Peyer's patch (tissue), 4 donors: ENCODE measurements around the gene DPH2. TPM values are rescaled to one million over a fixed set of nuclear protein-coding genes. Genes with fewer than 3 reads are reported as not detected.

Experiments
- DNase-seq, 3 donors: peaks; one replicate each; pipeline ENCODE4 v3.0.0-alpha.2; 2017 to 2019
- H3K27ac ChIP-seq, 4 donors: fragments of 200-600 bp; sonication (generic); one replicate each; pipeline ENCODE4 v1.5.1; 2016 to 2019
- H3K27me3 ChIP-seq, 2 donors: fragments of 200-600 bp; sonication (generic); one replicate each; pipeline ENCODE4 v1.5.1; 2019
- H3K36me3 ChIP-seq, 3 donors: fragments of 200-600 bp; sonication (generic); one replicate each; pipeline ENCODE4 v1.5.1; 2016 to 2019
- H3K4me1 ChIP-seq, 4 donors: fragments of 200-600 bp; sonication (generic); one replicate each; pipeline ENCODE4 v1.5.1; 2016 to 2019
- H3K4me3 ChIP-seq, 4 donors: fragments of 200-600 bp; sonication (generic); 1 replicate in 3 of 4; 2 replicates in 1 of 4; pipeline ENCODE4 v1.5.1; 2016 to 2019; ENCODE audit warnings: mild to moderate bottlenecking in 1 of 4
- H3K9me3 ChIP-seq, 4 donors: fragments of 200-600 bp; sonication (generic); one replicate each; pipeline ENCODE4 v1.5.1; 2016 to 2019; ENCODE audit warnings: mild to moderate bottlenecking in 1 of 4
- CTCF ChIP-seq, 6 experiments: fragments of 450-650 bp in 4 of 6; fragments of 200-600 bp in 2 of 6; sonication (generic) in 1 of 6; IDR thresholded peaks; one replicate each; pipeline ENCODE4 v1.5.1; 2017 to 2019; ENCODE audit warnings: antibody characterized with exemption in 6 of 6, mild to moderate bottlenecking in 3 of 6, moderate library complexity in 1 of 6
- POLR2A ChIP-seq, 2 donors: fragments of 450-650 bp; IDR thresholded peaks; one replicate each; pipeline ENCODE4 v1.5.1; 2017; ENCODE audit warnings: antibody characterized with exemption in 2 of 2, mild to moderate bottlenecking in 2 of 2, moderate library complexity in 2 of 2
- total RNA-seq, 4 donors: library from RNA; depleted of rRNA; stranded (reverse); fragments of >200 nt; gene quantifications; one replicate each; pipeline ENCODE4 v1.1.0, GENCODE V29; 2016

DPH2 gene
- total RNA-seq, 4 donors from 2014 or later, result 16.6 to 106 (median 38.6) TPM

DNA sequence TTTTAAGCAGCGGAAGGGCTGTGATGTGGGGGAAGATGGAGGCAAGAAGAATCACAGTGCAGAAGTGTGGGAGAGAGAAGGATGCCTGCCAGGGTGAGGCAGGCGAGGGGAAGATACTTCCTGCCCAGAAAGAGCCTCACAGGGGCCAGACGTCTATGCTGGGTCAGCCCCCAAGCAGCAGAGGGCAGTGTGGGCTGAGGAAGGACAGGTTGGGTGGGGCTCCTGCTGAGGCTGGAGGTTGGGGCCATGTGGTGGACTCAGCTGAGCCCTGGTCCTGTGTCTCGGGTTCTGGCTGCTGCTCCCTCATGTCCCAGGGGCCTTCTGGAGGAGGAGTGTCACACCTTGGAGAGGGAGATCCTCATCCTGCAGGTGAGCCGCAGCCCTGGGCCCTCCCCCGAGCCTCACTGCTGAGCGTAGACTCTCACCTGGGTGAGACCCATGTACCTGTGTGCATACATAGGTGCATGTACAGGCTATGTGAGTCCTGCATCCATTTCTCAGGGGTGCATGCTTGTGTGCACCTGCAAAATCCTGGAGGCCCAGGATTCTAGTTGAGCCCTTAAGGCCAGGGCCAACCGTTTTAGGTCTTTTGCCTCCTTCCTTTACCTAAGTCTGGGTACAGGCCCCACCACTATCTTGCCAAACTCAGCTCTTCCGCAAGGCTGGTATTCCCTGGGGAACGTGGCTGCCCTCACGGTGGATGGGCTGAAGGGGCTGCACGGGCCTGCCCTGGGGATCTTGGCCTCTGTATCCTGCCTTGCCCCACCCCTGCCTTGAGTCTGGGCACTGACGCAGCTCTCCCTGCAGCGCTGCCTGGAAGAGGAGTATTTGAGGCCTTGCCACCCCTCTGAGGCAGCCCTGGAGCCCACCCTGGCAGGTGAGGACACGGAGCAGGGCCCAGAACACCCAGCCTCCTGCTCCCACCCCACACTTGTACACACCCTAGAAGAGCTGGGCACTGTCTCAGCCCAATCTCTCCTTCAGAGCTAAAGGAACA lies 25.3 kb downstream of the DPH2 start:
- Histone ChIP-seq H3K4me1 (peaks cover 0 to 24% (median 4%) of the 10 kb centered on the region in 4 donors), H3K4me3 (no peak overlapping the region), H3K27me3 (no peaks in the 10 kb centered on the region), H3K27ac (no peak overlapping the region), H3K36me3 (no peaks in the 10 kb centered on the region), H3K9me3 (no peaks in the 10 kb centered on the region)
- DNase-seq, result no peak
- TF ChIP-seq CTCF (IDR thresholded peaks at IDR 0.05) (peak in 4 of 6 experiments; percentile 6 to 31 (median 18)), POLR2A (IDR thresholded peaks at IDR 0.05) (no peak)

GRCh38 chr1:43995984-43996732 lies 26.3 kb downstream of the DPH2 start:
- H3K9me3 ChIP-seq, result no peaks in the 10 kb centered on the region
- H3K27ac ChIP-seq, result no peak overlapping the region
- peaks cover 0 to 9% (median 0%) of the 10 kb centered on the region in 3 donors for H3K36me3 ChIP-seq
- no peaks in the 10 kb centered on the region for H3K27me3 ChIP-seq
- no peak for DNase-seq
- H3K4me1 ChIP-seq, result peaks cover 0 to 16% (median 4%) of the 10 kb centered on the region in 4 donors
- no peak for TF ChIP-seq POLR2A (IDR thresholded peaks at IDR 0.05)
- no peak for TF ChIP-seq CTCF (IDR thresholded peaks at IDR 0.05)
- no peak overlapping the region for H3K4me3 ChIP-seq

- Histone ChIP-seq H3K4me1 (peaks cover 0 to 15% (median 4%) of the 10 kb centered on the region in 4 donors), H3K27me3 (no peaks in the 10 kb centered on the region), H3K9me3 (no peaks in the 10 kb centered on the region), H3K4me3 (no peak overlapping the region), H3K36me3 (peaks cover 0 to 9% (median 0%) of the 10 kb centered on the region in 3 donors), H3K27ac (no peak overlapping the region)
- no peak for TF ChIP-seq POLR2A (IDR thresholded peaks at IDR 0.05)
- no peak for TF ChIP-seq CTCF (IDR thresholded peaks at IDR 0.05)
- DNase-seq, result no peak
Measured at GRCh38 chr1:43996733-43997115, 26.9 kb downstream of the DPH2 start.

DNA sequence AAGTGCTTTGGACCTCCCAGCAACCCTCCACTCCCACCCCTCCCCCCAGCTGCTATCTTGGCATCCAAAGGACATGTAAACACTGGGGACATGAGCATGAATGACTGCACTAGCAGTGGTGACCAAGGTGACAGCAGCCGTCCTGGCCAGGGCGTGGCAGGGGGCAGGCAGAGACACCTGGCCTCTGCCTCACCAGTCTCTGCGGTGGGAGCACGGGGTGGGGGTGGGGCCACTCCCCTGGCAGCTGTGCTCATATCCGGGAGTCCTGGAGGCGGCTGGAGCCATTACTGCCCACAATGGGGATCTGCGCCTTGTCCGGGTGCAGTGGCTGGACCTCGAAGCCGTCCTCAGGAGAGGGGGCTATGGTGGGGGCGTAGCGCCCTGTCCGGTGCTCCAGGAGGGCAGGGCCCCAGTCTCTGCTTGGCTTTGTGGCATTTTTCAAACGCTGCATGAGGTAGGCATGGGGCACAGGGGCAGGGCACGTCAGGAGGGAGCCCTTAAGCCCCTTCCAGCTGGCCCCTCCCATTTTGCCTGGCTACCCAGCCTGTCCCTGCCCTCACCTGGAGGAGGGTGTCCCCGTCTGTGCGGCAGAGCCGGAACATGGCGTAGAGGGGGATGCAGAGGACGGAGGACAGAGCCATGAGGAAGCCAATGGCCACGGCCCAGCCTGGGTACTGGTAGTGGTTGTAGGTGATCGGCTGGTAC lies 27.6 kb downstream of the DPH2 start:
- Histone ChIP-seq H3K4me3 (no peak overlapping the region), H3K27ac (no peak overlapping the region), H3K4me1 (peaks cover 0 to 9% (median 1%) of the 10 kb centered on the region in 4 donors), H3K36me3 (peaks cover 0 to 9% (median 0%) of the 10 kb centered on the region in 3 donors), H3K27me3 (no peaks in the 10 kb centered on the region), H3K9me3 (no peaks in the 10 kb centered on the region)
- no peak for TF ChIP-seq CTCF (IDR thresholded peaks at IDR 0.05)
- TF ChIP-seq POLR2A (IDR thresholded peaks at IDR 0.05), result no peak
- DNase-seq, result peak in 1 of 3 donors; percentile 63

DNA sequence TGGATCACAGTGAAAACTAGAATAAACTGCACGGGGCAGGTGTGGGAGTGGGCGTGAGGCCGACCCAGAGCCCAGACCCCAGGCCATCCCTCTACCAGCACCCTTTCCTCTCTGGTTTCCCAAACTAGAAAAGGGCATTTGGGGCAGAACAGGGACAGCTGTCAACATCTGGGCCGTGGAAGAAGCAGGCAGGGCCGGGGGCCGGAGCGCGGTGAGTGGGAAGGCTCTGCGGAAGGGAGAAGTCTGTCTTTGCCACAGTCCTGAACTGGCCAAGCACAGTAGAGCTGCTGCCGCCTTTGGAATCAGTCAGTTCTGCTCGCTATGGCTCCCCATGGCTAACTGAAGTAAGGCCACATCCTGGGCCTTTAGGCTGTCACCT lies 28.2 kb downstream of the DPH2 start:
- TF ChIP-seq CTCF (IDR thresholded peaks at IDR 0.05), result no peak
- no peak for TF ChIP-seq POLR2A (IDR thresholded peaks at IDR 0.05)
- H3K4me3 ChIP-seq, result no peak overlapping the region
- H3K27ac ChIP-seq, result no peak overlapping the region

More for the DNA sequence above, 28.2 kb downstream of the DPH2 start:
- no peaks in the 10 kb centered on the region for H3K27me3 ChIP-seq
- H3K4me1 ChIP-seq, result peaks cover 0 to 7% (median 0%) of the 10 kb centered on the region in 4 donors
- no peak for DNase-seq
- peaks cover 0 to 9% (median 0%) of the 10 kb centered on the region in 3 donors for H3K36me3 ChIP-seq
- H3K9me3 ChIP-seq, result no peaks in the 10 kb centered on the region
